ENCODE data around the gene AOPEP.

DNA sequence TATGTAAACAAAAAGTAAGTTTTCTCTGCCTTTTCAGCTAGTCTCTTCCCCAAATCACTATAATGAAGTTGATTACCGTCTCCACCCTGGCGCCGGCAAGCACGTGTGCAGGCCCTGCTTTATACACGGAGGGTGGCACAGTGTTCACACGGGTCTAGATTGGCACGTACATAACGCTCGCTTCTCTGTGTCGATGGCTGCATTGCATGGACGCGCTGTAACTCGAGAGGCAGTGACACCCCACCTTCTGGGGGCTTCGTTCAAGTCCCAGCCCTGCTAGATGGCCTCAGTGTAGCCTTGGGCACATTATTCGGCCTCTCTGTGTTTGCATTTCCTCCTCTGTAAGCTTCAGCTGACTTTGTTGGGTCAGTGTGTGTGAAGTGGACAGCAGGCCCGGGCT is 367.1 kb downstream of the AOPEP start:
- TF ChIP-seq EP300 (IDR thresholded peaks at IDR 0.05; ENCODE audit: borderline replicate concordance) (no peak), NFIC (IDR thresholded peaks at IDR 0.05) (no peak), EGR1 (IDR thresholded peaks at IDR 0.05) (no peak)
- TF ChIP-seq, protein P1, sequence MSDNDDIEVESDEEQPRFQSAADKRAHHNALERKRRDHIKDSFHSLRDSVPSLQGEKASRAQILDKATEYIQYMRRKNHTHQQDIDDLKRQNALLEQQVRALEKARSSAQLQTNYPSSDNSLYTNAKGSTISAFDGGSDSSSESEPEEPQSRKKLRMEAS (IDR thresholded peaks at IDR 0.05) = no peak
- TF ChIP-seq, protein P2, sequence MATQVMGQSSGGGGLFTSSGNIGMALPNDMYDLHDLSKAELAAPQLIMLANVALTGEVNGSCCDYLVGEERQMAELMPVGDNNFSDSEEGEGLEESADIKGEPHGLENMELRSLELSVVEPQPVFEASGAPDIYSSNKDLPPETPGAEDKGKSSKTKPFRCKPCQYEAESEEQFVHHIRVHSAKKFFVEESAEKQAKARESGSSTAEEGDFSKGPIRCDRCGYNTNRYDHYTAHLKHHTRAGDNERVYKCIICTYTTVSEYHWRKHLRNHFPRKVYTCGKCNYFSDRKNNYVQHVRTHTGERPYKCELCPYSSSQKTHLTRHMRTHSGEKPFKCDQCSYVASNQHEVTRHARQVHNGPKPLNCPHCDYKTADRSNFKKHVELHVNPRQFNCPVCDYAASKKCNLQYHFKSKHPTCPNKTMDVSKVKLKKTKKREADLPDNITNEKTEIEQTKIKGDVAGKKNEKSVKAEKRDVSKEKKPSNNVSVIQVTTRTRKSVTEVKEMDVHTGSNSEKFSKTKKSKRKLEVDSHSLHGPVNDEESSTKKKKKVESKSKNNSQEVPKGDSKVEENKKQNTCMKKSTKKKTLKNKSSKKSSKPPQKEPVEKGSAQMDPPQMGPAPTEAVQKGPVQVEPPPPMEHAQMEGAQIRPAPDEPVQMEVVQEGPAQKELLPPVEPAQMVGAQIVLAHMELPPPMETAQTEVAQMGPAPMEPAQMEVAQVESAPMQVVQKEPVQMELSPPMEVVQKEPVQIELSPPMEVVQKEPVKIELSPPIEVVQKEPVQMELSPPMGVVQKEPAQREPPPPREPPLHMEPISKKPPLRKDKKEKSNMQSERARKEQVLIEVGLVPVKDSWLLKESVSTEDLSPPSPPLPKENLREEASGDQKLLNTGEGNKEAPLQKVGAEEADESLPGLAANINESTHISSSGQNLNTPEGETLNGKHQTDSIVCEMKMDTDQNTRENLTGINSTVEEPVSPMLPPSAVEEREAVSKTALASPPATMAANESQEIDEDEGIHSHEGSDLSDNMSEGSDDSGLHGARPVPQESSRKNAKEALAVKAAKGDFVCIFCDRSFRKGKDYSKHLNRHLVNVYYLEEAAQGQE (IDR thresholded peaks at IDR 0.05; ENCODE audit: low read depth) = no peak
- TF ChIP-seq, protein P3, sequence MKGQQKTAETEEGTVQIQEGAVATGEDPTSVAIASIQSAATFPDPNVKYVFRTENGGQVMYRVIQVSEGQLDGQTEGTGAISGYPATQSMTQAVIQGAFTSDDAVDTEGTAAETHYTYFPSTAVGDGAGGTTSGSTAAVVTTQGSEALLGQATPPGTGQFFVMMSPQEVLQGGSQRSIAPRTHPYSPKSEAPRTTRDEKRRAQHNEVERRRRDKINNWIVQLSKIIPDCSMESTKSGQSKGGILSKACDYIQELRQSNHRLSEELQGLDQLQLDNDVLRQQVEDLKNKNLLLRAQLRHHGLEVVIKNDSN (IDR thresholded peaks at IDR 0.05) = no peak
